BJ (cell line): Measurements from ENCODE around the gene MAST2. TPM values are rescaled to one million over a fixed set of nuclear protein-coding genes. Genes with fewer than 3 reads are reported as not detected.
A peak's percentile ranks its signal among the peaks of the same experiment; 100 is the strongest.

Experiments
- CTCF ChIA-PET: fragments of 350-600 bp; formaldehyde crosslinking; extraction: SDS; loops from one replicate; lab custom pipeline; 2021; ENCODE audit warnings: antibody characterized with exemption, inconsistent platforms; lab: Yijun Ruan, JAX
- POLR2A ChIA-PET: fragments of 300-600 bp; sonication (Branson Sonifier 250); formaldehyde crosslinking; extraction: SDS; loops from one replicate; lab custom pipeline; 2021; ENCODE audit warnings: antibody characterized with exemption; lab: Charles Lee
- DNase-seq: peaks from one replicate; pipeline ENCODE4 v3.0.0-alpha.2; 2011; ENCODE audit warnings: low read depth
- H3K27me3 ChIP-seq: 2 replicates; pipeline ENCODE4 v1.6.0; 2011; ENCODE audit warnings: low read length; ENCODE audit not compliant: control insufficient read depth, insufficient read depth
- H3K36me3 ChIP-seq: 2 replicates; pipeline ENCODE4 v1.5.1; 2011; ENCODE audit warnings: low read length; ENCODE audit not compliant: control insufficient read depth, insufficient read depth
- H3K4me3 ChIP-seq: 2 replicates; pipeline ENCODE4 v1.5.1; 2011; ENCODE audit warnings: low read depth, mild to moderate bottlenecking, control low read depth, low read length
- polyA plus RNA-seq: library from polyadenylated mRNA; depleted of rRNA; stranded (reverse); fragments of >200 nt; gene quantifications from 2 replicates; pipeline ENCODE4 v1.2.3, GENCODE V29; 2011
- TF ChIP-seq, protein P1 (sequence below): IDR thresholded peaks from 2 replicates; pipeline ENCODE4 v1.5.1; 2011; ENCODE audit warnings: low read depth, mild to moderate bottlenecking, control low read depth, inconsistent platforms, low read length, moderate library complexity; ENCODE audit not compliant: insufficient read depth

MAST2 gene
- polyA plus RNA-seq, 1 experiment, result 47.2 TPM

DNA sequence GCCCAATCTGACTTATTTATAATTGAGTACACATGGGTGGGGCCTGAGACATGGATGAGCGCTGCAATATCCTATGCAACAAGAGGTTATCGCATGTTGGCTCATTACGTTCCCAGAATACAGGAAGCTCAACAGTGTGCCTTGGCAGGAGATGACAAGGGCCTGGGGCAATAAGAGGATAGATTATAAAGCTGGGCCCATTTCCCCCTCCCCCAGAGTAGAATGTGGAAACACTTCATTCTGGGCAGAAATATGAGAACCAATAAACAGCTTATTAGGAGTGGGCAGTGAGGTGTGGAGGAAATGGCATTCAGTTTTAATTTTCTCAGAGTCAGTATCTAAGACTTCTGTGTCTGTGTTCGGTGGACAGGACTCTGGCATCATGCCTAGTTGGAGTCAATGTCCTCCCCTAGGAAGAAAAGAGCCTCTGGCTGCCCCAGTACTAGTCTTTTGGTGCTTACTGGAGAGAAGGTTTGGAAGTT lies 236.2 kb downstream of the MAST2 start:
- ChIA-PET CTCF (interaction anchor here (0.6 to 9.5 kb wide), 7 partner anchors 92 to 192 kb away, joined by 3 to 173 read pairs (median 3); partner anchors contain the start of genes P3R3URF and TSPAN1), POLR2A (interaction anchor here (0.6 kb wide), 1 partner anchor 98 kb away, joined by 3 read pairs; no protein-coding TSS in a partner anchor)
- DNase-seq, result peak; percentile 15

DNA sequence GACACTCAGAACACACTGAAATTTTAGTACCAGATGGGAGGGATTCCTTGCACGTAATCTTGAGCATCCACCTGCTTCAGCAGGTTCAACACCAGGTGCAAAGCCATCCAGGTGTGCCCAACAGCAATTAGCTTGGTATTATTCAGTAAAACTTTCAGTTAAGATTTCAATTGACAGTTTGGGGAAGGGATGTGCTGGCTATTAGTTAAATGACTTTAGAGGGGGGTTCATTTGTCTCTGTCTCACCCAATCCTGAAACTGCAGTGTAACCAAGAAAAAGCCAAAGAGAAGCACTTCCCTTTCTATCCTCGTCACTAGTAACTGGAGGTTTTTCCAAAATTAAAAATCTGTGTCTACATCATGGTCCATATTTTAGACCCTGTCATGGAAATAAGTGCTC lies 238.1 kb downstream of the MAST2 start:
- no peak for DNase-seq
- Histone ChIP-seq H3K4me3 (no peak overlapping the region), H3K36me3 (no peaks in the 10 kb centered on the region), H3K27me3 (no peaks in the 10 kb centered on the region)
- ChIA-PET POLR2A (no interaction called here), CTCF (interaction anchor here (0.8 to 9.5 kb wide), 4 partner anchors 24 to 182 kb away, joined by 3 to 173 read pairs (median 5); partner anchors contain the start of genes P3R3URF and TSPAN1)
- TF ChIP-seq, protein P1, sequence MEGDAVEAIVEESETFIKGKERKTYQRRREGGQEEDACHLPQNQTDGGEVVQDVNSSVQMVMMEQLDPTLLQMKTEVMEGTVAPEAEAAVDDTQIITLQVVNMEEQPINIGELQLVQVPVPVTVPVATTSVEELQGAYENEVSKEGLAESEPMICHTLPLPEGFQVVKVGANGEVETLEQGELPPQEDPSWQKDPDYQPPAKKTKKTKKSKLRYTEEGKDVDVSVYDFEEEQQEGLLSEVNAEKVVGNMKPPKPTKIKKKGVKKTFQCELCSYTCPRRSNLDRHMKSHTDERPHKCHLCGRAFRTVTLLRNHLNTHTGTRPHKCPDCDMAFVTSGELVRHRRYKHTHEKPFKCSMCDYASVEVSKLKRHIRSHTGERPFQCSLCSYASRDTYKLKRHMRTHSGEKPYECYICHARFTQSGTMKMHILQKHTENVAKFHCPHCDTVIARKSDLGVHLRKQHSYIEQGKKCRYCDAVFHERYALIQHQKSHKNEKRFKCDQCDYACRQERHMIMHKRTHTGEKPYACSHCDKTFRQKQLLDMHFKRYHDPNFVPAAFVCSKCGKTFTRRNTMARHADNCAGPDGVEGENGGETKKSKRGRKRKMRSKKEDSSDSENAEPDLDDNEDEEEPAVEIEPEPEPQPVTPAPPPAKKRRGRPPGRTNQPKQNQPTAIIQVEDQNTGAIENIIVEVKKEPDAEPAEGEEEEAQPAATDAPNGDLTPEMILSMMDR, result no peak

More for the DNA sequence above, 236.2 kb downstream of the MAST2 start:
- H3K36me3 ChIP-seq, result no peaks in the 10 kb centered on the region
- H3K27me3 ChIP-seq, result no peaks in the 10 kb centered on the region
- H3K4me3 ChIP-seq, result no peak overlapping the region
- TF ChIP-seq, protein P1, result no peak

GRCh38 chr1:46041974-46042373 lies 238.6 kb downstream of the MAST2 start:
- CTCF ChIA-PET, result interaction anchor here (0.8 to 9.5 kb wide), 4 partner anchors 23 to 181 kb away, joined by 3 to 173 read pairs (median 5); partner anchors contain the start of genes P3R3URF and TSPAN1
- TF ChIP-seq, protein P1, result no peak
- no peak for DNase-seq
- POLR2A ChIA-PET, result no interaction called here
- Histone ChIP-seq H3K27me3 (no peaks in the 10 kb centered on the region), H3K4me3 (no peak overlapping the region), H3K36me3 (no peaks in the 10 kb centered on the region)

GRCh38 chr1:46043458-46044017 lies 240.1 kb downstream of the MAST2 start:
- TF ChIP-seq, protein P1, result no peak
- no peaks in the 10 kb centered on the region for H3K27me3 ChIP-seq
- no peak for DNase-seq
- H3K4me3 ChIP-seq, result no peak overlapping the region
- ChIA-PET CTCF (interaction anchor here (1.0 to 2.0 kb wide), 4 partner anchors 9 to 180 kb away, joined by 3 to 7 read pairs (median 4); no protein-coding TSS in a partner anchor), POLR2A (no interaction called here)
- no peaks in the 10 kb centered on the region for H3K36me3 ChIP-seq

DNA sequence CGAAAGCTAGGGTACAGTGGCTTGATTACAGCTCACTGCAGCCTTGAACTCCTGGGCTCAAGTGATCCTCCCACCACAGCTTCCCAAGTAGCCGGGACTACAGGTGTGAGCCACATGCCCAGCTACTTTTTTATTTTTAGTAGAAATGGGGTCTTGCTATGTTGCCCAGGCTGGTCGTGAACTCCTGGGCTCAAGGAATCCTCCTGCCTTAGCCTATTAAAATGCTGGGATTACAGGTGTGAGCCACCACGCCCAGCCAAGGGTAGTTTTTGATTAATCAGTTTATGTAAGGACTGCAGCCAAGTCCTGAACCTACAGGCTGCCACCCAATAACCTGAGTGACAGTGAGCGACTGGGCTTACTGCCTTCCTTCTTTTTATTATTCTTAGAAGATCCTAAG lies 240.7 kb downstream of the MAST2 start:
- no peak for DNase-seq
- Histone ChIP-seq H3K4me3 (no peak overlapping the region), H3K36me3 (no peaks in the 10 kb centered on the region), H3K27me3 (no peaks in the 10 kb centered on the region)
- ChIA-PET CTCF (interaction anchor here (1.0 kb wide), 2 partner anchors 8 to 16 kb away, joined by 3 read pairs; no protein-coding TSS in a partner anchor), POLR2A (no interaction called here)
- TF ChIP-seq, protein P1, result no peak
